ENCODE data around the gene IFI27L2. TPM values are rescaled to one million over a fixed set of nuclear protein-coding genes. Genes with fewer than 3 reads are reported as not detected.

IFI27L2 gene
- total RNA-seq, 2 donors from 2014 or later = 42.9 to 85.1 TPM

- H3K4me1 ChIP-seq = no peaks in the 10 kb centered on the region
- H3K27ac ChIP-seq = no peak overlapping the region
Measured at GRCh38 chr14:94145902-94146527, 16.6 kb upstream of the IFI27L2 start.

DNA sequence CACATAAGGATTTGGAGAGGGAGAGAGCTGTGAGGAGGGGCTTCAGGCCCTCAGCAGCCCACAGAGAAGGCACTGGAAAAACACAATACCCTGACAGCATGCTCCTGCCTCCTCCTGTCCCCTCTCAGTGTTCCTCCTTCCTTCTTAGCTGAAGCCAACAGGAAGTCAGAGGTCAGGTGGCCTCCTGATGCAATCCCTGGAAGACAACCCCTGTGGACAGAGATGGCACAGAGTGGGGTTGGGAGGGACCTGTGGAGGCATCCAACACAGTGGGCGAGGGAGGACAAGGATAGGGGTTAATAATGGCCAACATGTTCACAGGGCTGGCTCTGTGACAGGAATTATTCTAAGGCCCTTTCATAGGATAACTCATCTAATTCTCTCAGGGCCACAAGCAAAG lies 15.4 kb upstream of the IFI27L2 start:
- Histone ChIP-seq H3K27me3 (no peaks in the 10 kb centered on the region), H3K27ac (no peak overlapping the region), H3K9me3 (no peaks in the 10 kb centered on the region), H3K36me3 (no peaks in the 10 kb centered on the region), H3K4me3 (no peak overlapping the region), H3K4me1 (no peaks in the 10 kb centered on the region)
- TF ChIP-seq CTCF (IDR thresholded peaks at IDR 0.05) = no peak
- DNase-seq (ENCODE audit: low spot score) = peak; percentile 48

More at GRCh38 chr14:94145902-94146527, 16.6 kb upstream of the IFI27L2 start:
- Histone ChIP-seq H3K9me3 (no peaks in the 10 kb centered on the region), H3K4me3 (no peak overlapping the region), H3K27me3 (no peaks in the 10 kb centered on the region), H3K36me3 (no peaks in the 10 kb centered on the region)
- peak; percentile 21 for DNase-seq (ENCODE audit: low spot score)
- no peak for TF ChIP-seq CTCF (IDR thresholded peaks at IDR 0.05)

- TF ChIP-seq CTCF (IDR thresholded peaks at IDR 0.05) = no peak
- no peaks in the 10 kb centered on the region for H3K27me3 ChIP-seq
- H3K36me3 ChIP-seq = no peaks in the 10 kb centered on the region
- no peak overlapping the region for H3K4me3 ChIP-seq
- DNase-seq (ENCODE audit: low spot score) = peak; percentile 5
- H3K27ac ChIP-seq = no peak overlapping the region
- no peaks in the 10 kb centered on the region for H3K4me1 ChIP-seq
- no peaks in the 10 kb centered on the region for H3K9me3 ChIP-seq
Measured at GRCh38 chr14:94143711-94144110, 14.3 kb upstream of the IFI27L2 start.

DNA sequence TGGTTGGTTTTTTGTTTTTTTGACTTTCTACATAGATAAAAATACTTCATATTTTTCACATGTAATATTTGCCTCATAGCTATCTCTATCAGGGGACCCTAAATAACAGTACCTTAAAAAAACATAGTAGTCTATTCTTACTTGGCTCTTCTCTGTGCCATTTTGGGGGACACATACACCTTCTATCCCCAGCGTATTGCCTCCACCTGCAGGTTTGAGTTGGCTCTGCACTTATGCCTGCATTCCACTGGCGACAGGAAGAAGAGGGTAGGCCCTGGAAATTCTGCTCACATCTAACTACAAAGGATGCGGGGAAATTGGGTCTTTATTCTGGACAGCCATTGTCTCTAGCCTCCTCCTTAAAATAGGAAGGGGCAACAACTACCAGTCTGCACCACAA lies 13.8 kb upstream of the IFI27L2 start:
- no peaks in the 10 kb centered on the region for H3K36me3 ChIP-seq
- DNase-seq (ENCODE audit: low spot score) = no peak
- H3K27ac ChIP-seq = no peak overlapping the region
- H3K4me1 ChIP-seq = no peaks in the 10 kb centered on the region
- H3K9me3 ChIP-seq = no peaks in the 10 kb centered on the region
- H3K4me3 ChIP-seq = no peak overlapping the region
- H3K27me3 ChIP-seq = no peaks in the 10 kb centered on the region
- TF ChIP-seq CTCF (IDR thresholded peaks at IDR 0.05) = no peak

DNA sequence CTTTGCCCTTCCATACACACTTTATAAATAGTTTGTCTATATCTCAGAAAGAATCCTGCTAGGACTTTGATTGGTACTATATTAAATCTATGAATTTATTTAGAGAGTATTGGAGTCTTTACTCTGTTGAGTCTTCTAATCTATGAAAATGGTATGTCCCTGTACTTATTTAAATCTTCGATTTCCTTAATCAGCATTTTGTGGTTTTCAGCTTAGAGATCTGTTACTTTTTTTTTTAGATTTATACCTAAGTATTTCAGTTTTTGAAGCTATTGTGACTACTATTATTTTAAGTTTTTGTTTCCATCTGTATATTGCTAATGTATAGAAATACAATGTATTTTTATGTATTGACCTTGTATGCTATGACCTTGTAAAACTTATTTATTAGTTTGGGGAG lies 13.4 kb upstream of the IFI27L2 start:
- H3K9me3 ChIP-seq = no peaks in the 10 kb centered on the region
- no peak overlapping the region for H3K27ac ChIP-seq
- H3K36me3 ChIP-seq = no peaks in the 10 kb centered on the region
- TF ChIP-seq CTCF (IDR thresholded peaks at IDR 0.05) = no peak
- DNase-seq (ENCODE audit: low spot score) = no peak
- no peak overlapping the region for H3K4me3 ChIP-seq
- H3K27me3 ChIP-seq = no peaks in the 10 kb centered on the region
- H3K4me1 ChIP-seq = no peaks in the 10 kb centered on the region

DNA sequence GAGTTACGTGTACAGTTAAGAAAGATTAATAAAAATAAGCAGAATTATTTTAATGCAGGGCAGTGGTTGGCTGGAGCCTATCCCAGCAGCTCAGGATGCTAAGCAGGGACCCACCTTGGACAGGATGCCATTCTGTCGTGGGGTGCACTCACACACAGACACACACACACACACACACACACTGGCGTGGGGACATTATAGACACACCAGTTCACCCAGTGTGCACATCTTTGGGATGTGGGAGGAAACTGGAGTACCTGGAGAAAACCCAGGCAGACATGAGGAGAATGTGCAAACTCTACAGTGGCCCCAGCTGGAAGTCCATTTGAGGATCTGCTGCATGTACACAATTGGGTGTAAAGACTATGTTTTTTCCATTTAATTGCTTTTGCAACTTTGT lies 12.8 kb upstream of the IFI27L2 start:
- Histone ChIP-seq H3K36me3 (no peaks in the 10 kb centered on the region), H3K4me1 (no peaks in the 10 kb centered on the region), H3K9me3 (no peaks in the 10 kb centered on the region), H3K27ac (no peak overlapping the region), H3K27me3 (no peaks in the 10 kb centered on the region), H3K4me3 (no peak overlapping the region)
- peak; percentile 30 for DNase-seq (ENCODE audit: low spot score)
- TF ChIP-seq CTCF (IDR thresholded peaks at IDR 0.05) = no peak

Data from right atrium auricular region (tissue), 2 donors.